Measurements from ENCODE around the gene TRMT112.
A peak's percentile ranks its signal among the peaks of the same experiment; 100 is the strongest.

Gene TRMT112

GRCh38 chr11:64287676-64288352, 29.5 kb downstream of the TRMT112 start:
- no peak for TF ChIP-seq CTCF (conservative IDR thresholded peaks at IDR 0.05; ENCODE audit: low read depth, low read length)
- no peak for DNase-seq (ENCODE audit: low read depth)
- no peak overlapping the region for H3K4me3 ChIP-seq (ENCODE audit: low read depth, low read length)

GRCh38 chr11:64286801-64287159, 30.6 kb downstream of the TRMT112 start:
- no peak for DNase-seq (ENCODE audit: low read depth)
- TF ChIP-seq CTCF (conservative IDR thresholded peaks at IDR 0.05; ENCODE audit: low read depth, low read length) = no peak

GRCh38 chr11:64285885-64286800, 31.2 kb downstream of the TRMT112 start:
- DNase-seq (ENCODE audit: low read depth) = no peak
- peak overlapping the region; percentile 83 for H3K4me3 ChIP-seq (ENCODE audit: low read depth, low read length)
- no peak for TF ChIP-seq CTCF (conservative IDR thresholded peaks at IDR 0.05; ENCODE audit: low read depth, low read length)

More at GRCh38 chr11:64286801-64287159, 30.6 kb downstream of the TRMT112 start:
- H3K4me3 ChIP-seq (ENCODE audit: low read depth, low read length) = no peak overlapping the region

GRCh38 chr11:64284962-64285884, 32.1 kb downstream of the TRMT112 start, which contains the start of gene GPR137:
Gene GPR137 (plus strand): TSS chr11:64285848. CDS start chr11:64286525, 677 bp downstream.
- H3K4me3 ChIP-seq (ENCODE audit: low read depth, low read length) = peak within 1 kb of the TSS; percentile 83
- peak; percentile 65 for DNase-seq (ENCODE audit: low read depth)
- TF ChIP-seq CTCF (conservative IDR thresholded peaks at IDR 0.05; ENCODE audit: low read depth, low read length) = no peak

- no peak for TF ChIP-seq CTCF (conservative IDR thresholded peaks at IDR 0.05; ENCODE audit: low read depth, low read length)
- peak within 1 kb of the TSS; percentile 83 for H3K4me3 ChIP-seq (ENCODE audit: low read depth, low read length)
- DNase-seq (ENCODE audit: low read depth) = peak; percentile 92
Measured at GRCh38 chr11:64284048-64284961, 33.1 kb downstream of the TRMT112 start, which contains the start of gene BAD. Gene BAD (minus strand): TSS chr11:64284665. CDS start chr11:64284368, 297 bp downstream.

Data from choroid plexus epithelial cell (primary cell).